Measurements from ENCODE around the gene CTCFL.

CTCFL gene

DNA sequence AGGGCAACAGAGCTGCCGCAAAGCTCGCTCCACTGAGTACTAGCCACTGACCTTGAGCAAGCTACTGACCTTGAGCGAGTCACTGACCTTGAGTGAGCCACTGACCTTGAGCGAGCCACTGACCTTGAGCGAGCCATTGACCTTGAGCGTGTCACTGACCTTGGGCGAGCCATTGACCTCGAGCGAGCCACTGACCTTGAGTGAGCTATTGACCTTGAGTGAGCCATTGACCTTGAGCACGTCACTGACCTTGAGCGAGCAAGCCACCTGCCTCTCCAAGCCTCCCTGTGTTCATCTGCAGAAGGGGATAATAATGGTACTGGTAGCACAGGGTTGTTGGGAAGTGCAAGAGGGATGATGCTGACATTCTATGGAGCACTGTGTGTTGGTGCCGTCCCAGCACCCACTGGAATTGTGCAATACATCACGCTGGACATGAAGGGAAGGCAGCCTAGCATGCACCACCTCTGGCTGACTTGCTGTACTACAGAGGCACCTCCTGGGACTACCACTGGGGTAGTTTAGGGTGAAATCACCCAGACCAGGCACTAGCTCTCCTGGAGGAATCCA lies 60.2 kb downstream of the CTCFL start:
- peak; percentile 73 for DNase-seq (ENCODE audit: low spot score)

DNA sequence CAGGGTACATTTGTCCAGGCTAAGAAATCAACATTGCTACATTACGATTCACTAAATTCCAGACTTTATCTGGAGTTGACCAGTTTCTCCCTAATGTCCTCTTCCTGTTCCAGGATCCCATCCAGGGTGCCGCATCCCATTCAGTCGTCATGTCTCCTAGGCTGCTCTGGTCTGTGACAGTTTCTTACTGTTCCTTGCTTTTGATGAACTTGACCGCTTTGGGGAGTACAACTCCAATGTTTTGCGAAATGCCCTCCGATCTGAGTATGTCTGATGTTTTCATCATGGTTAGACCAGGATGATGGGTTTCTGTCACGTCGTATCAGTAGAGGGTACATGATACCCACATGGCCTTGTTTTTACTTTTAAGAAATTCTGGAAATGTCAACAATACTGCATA lies 62.2 kb downstream of the CTCFL start:
- DNase-seq (ENCODE audit: low spot score): no peak

GRCh38 chr20:57461726-57462125 lies 63.2 kb downstream of the CTCFL start:
- no peak for DNase-seq (ENCODE audit: low spot score)

GRCh38 chr20:57460781-57461465 lies 64.0 kb downstream of the CTCFL start:
- DNase-seq (ENCODE audit: low spot score): no peak

- no peak for DNase-seq (ENCODE audit: low spot score)
Observed at GRCh38 chr20:57459897-57460296, 65.0 kb downstream of the CTCFL start.

GRCh38 chr20:57459278-57459677 lies 65.7 kb downstream of the CTCFL start:
- no peak for DNase-seq (ENCODE audit: low spot score)

GRCh38 chr20:57458400-57459160 lies 66.4 kb downstream of the CTCFL start:
- no peak for DNase-seq (ENCODE audit: low spot score)

DNA sequence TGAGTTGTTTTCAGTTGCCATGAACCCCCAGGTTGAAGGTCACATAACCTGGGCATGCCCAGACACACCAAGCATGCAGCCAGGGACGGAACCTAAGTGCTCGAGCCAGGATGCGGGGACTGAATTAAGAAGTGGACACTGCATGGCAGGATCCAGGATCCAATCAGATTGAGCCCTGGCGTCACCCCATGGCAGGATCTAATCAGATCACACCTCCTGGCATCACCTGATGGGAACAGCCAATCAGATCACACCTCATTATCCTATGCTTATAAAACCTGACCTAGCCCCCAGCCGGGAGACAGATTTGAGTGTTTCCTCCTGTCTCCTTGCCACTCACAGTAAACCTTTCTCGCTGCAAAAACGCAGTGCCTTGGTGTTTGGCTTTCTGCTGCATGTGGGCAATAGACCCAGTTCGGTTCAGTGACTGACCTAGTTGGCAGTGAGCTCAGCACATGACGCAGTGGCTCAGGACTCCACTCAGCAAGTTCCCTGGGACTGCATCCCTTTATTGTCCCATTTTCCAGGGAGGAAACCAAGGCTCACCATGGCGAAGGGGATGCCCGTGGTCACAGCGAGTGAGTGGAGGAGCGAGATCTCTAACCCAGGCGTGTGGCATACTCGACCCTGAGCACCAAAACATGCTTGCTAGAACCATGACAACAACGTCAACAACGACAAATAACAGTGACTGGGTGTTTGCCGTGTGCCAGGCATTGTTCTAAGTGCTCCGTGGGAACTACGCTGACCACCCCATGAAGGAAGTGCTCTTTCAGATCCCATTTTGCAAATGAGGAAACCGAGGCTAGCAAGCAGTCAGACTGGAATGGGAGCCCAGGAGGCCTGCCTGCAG lies 67.5 kb downstream of the CTCFL start:
- no peak for DNase-seq (ENCODE audit: low spot score)

DNA sequence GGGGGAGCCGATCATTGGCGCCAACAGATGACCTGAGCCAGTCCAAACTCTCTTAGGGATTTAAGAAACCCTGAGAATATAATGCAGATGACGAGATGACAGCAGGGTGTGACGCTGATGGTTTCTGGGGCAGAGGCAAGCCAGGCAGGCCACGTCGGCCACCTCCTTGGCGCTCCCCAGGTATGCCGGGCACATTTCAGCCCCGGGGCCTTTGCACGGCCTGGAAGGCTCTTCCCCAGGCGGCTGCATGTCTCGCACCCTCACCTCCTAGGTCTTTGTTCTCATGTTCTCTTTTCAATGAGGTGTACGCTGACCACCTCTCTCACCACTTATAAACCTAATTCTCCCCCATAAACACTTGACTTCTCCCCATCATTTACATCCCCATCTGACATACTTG lies 68.8 kb downstream of the CTCFL start:
- no peak for DNase-seq (ENCODE audit: low spot score)

- DNase-seq (ENCODE audit: low spot score): no peak
Observed at GRCh38 chr20:57455386-57455785, 69.6 kb downstream of the CTCFL start.

DNA sequence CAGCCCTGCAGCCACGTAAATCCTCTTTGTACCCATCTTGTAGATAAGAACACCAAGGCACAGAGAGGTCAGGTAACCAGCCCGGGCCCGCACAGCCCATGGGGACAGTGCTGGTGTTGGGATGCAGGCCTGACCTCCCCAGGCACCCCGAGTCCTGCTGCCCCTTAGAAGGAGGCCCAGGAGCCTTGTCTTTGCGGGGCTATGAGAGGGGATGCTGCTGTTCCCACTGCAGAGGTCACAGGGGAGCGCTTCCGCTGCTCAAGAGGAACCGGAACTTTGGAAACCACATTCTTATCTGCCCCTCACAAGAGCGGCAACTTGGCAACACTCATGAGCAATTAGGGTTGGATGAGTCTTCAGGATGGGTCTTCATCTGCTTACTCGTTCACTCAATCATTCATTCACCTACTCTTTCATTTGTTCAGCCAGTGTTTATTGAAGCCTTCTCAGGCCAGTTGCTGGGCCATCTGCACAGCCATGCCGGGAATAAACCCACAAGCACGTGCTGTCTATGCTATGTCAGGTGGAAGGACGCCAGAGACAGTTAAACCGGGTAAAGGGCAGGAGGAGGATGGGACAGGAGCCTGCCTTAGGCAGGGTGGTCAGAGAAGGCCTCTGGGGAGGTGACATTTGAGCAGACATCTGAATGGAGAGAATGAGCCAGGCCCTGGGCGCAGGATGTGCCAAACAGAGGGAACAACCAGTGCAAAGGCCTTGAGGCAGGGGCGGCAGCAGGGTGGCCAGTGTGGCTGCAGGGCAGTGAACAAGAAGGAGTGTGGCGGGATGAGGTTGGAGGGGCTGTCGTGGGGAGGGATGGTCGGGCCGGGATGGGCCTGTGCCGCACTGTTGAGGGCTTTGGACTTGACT lies 72.9 kb downstream of the CTCFL start:
- no peak for DNase-seq (ENCODE audit: low spot score)

DNA sequence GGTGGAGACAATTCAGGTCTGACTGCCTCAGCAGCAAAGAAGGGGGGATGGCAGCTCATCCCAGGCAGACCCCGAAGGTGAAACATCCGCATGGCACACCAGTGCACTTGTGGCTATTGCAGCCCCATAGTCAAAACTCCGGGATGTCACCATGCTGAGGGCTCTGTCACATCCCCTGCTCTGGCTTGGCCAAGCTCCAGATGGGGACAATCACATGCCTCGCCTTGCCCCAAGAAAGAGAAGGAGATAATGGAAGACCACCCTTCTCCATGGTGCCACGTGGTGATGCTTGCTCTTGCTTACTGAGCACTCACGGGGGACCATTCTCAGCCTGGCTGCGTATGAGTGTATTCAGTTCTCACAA lies 73.5 kb downstream of the CTCFL start:
- DNase-seq (ENCODE audit: low spot score): no peak

- DNase-seq (ENCODE audit: low spot score): no peak
Observed at GRCh38 chr20:57450931-57451330, 74.0 kb downstream of the CTCFL start.

DNA sequence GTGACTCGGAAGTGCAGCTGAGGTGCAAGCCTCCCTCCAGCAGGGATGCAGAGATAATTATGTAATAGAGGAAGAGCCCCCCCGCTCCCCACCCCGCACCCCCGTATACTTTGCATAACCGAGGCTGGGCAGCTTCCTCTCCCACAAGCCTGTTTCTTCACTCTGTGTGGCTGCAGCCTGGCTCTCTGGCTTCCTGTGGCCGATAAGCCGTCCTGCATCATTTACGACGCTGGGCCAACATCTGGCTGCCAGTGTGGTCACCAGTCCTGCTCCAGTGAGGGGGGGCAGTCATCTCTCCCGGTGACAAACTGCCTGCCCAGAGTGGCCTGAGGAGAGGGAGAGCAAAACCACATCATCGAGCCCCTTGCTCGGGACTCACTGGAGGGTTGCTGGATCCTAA lies 74.5 kb downstream of the CTCFL start:
- no peak for DNase-seq (ENCODE audit: low spot score)

DNA sequence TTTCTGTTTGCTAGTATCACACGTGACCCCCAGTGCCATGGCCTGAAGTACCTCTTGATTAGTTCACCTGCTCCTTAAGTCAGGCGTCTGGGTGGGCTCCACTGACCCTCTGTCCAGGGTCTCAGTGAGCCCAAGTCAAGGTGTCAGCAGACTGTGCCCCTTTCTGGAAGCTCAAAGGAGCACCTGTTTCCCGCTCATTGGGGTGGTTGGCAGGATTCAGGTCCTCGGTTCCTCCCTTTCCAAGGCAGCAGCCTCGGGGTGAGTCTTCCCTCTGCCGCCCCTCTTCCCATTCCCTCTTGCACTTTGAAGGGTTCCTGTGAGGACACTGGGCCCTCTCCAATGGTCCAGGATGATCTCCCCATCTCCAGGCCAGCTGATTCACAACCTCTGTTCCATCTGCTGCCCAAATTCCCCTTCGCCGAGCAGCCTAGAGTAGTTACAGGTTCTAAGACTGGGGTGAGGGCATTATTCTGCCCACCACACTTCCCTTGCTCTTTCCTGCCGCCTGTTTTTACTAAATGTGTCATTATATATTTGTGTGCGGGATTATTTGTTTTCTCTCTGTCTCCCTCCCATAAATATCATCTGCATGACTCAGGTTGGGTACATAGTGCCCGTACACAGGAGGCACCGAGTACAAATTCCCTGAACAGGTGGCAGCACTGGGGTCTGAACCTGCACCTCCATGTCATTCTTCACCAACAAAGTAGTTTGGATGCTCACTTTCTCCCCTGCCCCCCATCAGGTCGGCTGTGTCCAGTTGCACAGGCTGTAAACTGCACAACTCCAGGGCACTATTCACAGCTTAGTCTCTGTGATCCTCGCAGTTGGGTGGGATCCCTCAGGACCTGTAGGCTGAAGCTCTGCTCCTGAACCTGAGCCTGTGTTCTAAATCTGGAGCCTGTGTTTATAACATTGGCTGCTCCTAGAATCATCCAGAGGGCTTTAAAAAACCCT lies 75.3 kb downstream of the CTCFL start:
- DNase-seq (ENCODE audit: low spot score): no peak

- DNase-seq (ENCODE audit: low spot score): no peak
Observed at GRCh38 chr20:57448764-57449354, 76.1 kb downstream of the CTCFL start.

Data from HuH-7 (cell line).